A549 treated with CpdA at 1 μM for 4 hours (cell line): ENCODE measurements around the gene ZNF319. TPM values are rescaled to one million over a fixed set of nuclear protein-coding genes. Genes with fewer than 3 reads are reported as not detected.

ENCODE experiments used
- total RNA-seq: library from RNA; stranded (reverse); fragments of 200-300 nt; extraction: Qiagen RNA extraction; gene quantifications from 5 replicates; pipeline ENCODE4 v1.2.3, GENCODE V29; 2022; ENCODE audit warnings: low read depth

ZNF319 gene
- total RNA-seq, result 14.0 to 20.5 TPM (median 18.2 TPM) in 5 replicates

DNA sequence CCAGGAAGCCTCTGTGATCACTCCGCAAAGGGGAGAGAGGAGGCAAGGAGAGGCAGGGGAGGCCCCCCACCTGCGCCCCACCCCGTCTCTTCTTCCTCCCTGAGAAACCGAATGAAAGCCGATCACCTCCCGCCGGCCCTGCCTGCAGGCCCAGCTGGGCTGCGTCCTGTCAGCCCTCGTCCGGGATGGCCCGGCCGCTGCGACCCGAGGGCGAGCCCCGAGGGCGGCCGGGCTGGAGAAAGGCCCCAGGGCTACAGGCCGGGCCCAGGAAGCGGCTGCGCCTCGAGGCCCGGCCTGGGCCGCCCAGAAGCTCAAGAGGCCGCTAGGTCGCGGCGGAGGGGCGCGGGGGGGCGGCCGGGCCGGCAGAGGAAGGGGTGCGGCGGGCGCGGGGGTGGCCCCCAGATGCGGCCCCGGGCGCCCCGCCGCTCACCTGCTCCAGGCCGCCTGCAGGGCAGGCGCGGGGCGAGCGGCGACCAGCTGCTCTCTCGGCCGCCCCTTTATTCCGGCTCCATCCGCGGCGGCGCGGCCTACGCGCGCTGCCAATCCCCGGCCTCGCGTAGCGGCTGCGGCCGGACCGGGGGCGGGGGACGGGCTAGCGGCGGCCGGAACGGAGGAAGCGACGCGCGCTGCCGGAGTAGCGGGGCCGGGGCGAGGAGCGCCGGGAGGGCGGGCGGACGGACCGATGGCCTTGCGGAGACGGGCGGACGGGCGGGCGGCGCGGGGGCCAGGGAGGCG, at the start of gene ZNF319:
Gene ZNF319, minus strand, starts transcription at position 702 of the 735 bp plus-strand sequence. CDS start 2,407 bp downstream, outside the sequence.

GRCh38 chr16:58025351-58026138, 25.1 kb upstream of the ZNF319 start, which contains the start of gene MMP15:
TSS of gene MMP15 (plus strand) at chr16:58025754. CDS start at chr16:58026351, 597 bp downstream.

DNA sequence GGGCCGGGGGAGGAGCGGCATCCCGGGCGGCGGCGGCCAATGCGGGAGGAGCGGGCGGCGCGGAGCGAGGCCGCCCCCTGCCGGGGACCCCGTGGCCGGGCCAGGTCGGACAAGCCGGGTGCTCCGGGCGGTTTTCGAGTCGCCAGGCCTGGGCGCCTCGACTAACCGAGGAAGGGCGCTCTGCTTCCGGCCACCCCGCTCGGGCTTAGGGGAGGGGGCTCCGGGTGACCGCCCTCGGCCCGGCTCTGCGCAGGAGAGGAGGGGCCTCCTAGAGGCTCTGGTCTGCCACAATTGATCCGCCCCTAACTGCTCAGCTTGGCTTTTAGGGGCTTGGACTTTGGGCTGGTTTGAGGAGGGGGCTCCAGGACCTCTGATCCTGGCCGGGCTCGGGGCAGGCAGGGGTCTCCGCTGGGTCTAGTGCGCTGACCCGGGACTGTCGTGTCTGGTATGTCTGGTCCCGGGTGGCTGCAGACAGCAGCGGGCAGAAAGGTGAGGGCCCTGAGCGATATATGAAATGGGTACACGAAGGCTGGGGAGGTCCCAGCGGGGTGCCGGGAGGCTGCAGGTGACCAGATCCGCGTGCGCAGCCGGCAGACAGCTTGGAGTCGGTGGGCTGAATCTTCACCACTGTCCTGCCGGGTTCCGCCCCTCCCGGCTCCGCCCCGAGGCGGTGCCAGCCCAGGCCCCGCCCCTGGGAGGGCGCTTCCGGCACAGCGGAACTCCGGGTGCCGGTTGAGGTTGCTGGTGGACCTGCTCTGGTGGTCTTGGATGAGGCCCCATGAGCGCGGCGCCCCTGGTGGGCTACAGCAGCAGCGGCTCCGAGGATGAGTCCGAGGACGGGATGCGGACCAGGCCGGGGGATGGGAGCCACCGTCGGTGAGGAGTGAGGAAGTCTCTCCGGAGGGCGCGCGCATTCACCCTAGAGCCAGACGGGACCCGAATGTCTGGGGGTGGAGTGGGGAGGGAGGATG, 519 bp upstream of the ZNF319 start, which contains the start of gene USB1:
Gene USB1, plus strand, starts transcription at position 702 of the 971 bp plus-strand sequence. Its CDS starts 77 bp downstream, at position 779.

DNA sequence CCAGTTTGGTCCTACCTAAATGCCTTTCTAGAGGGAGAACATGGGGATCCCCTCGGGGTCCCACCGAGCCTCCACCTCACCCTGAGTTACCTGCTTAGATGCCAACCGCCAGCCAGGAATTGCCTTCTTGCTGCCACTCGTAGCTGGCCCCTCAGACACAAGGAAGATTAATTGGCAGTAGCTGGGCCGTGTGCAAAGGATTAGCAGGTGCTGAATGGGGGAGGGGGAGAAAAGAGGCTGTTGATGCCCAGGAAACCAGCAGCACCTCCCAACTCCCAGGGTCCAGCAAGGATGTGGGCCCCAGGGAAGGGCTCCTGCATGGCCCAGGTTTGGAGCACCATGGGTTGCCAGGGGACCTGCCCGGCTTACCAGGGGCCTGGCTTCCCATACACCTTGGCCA, 29.5 kb downstream of the ZNF319 start, which contains the start of gene CNGB1:
Gene CNGB1, minus strand, starts transcription at position 159 of the 400 bp plus-strand sequence. CDS start 3,842 bp downstream, outside the sequence.

Other genes starting within 250 kb of the ZNF319 start
- 163 to 215 TPM (median 196 TPM) in 5 replicates for gene KIFC3, start 198.2 kb downstream of the ZNF319 start, total RNA-seq
- 0.07 to 0.38 TPM (median 0.12 TPM) in 5 replicates for gene CNGB1, start 29.5 kb downstream of the ZNF319 start, total RNA-seq
- 96.6 to 105 TPM (median 101 TPM) in 5 replicates for gene USB1, start 735 bp upstream of the ZNF319 start, total RNA-seq
- 13.7 to 21.8 TPM (median 19.8 TPM) in 5 replicates for gene MMP15, start 25.1 kb upstream of the ZNF319 start, total RNA-seq
- 54.5 to 58.4 TPM (median 57.4 TPM) in 5 replicates for gene CFAP20, start 128.7 kb upstream of the ZNF319 start, total RNA-seq
- gene CSNK2A2, start 197.4 kb upstream of the ZNF319 start, total RNA-seq, result 53.0 to 70.0 TPM (median 58.1 TPM) in 5 replicates